Activated CD4-positive, alpha-beta T cell treated with anti-CD3 and anti-CD28 coated beads, Interleukin-2, amount 10 ng/mL, durations not matched to agents 7 days and 5 days (primary cell): ENCODE measurements around the gene ANG. TPM values are rescaled to one million over a fixed set of nuclear protein-coding genes. Genes with fewer than 3 reads are reported as not detected.
"Not testable (repeated sequence)": the region's sequence is repeated elsewhere in the genome, so short reads cannot be mapped to it uniquely, and the experiment has no call there.

ENCODE experiments used
- CTCF ChIA-PET: fragments of 350-600 bp; sonication (Branson Sonifier 250); formaldehyde crosslinking; loops from one replicate; lab custom pipeline; 2021; ENCODE audit warnings: antibody characterized with exemption; lab: Charles Lee
- POLR2A ChIA-PET: fragments of 350-600 bp; sonication (Branson Sonifier 250); formaldehyde crosslinking; loops from one replicate; lab custom pipeline; 2021; ENCODE audit warnings: antibody characterized with exemption; lab: Charles Lee
- DNase-seq: peaks from one replicate; pipeline ENCODE4 v3.0.0-alpha.2; 2020
- H3K27ac Mint-ChIP-seq: one replicate; pipeline ENCODE4 v1.8.0; 2021; ENCODE audit warnings: mild to moderate bottlenecking, moderate library complexity, mixed read lengths
- H3K27me3 Mint-ChIP-seq: one replicate; pipeline ENCODE4 v1.8.0; 2021; ENCODE audit warnings: mixed read lengths
- H3K36me3 Mint-ChIP-seq: one replicate; pipeline ENCODE4 v1.8.0; 2021; ENCODE audit warnings: low read depth, mixed read lengths
- H3K4me1 Mint-ChIP-seq: one replicate; pipeline ENCODE4 v1.8.0; 2021; ENCODE audit warnings: mixed read lengths
- H3K4me3 Mint-ChIP-seq: one replicate; pipeline ENCODE4 v1.8.0; 2021; ENCODE audit warnings: mild to moderate bottlenecking, moderate library complexity, mixed read lengths
- H3K9me3 Mint-ChIP-seq: one replicate; pipeline ENCODE4 v1.8.0; 2021; ENCODE audit warnings: mixed read lengths
- total RNA-seq, 2 experiments: library from RNA; stranded (reverse); gene quantifications; one replicate each; pipeline ENCODE4 v1.2.3, GENCODE V29; 2021

Gene ANG
- total RNA-seq, 2 experiments from 2014 or later, result 0.89 to 1.6 TPM

DNA sequence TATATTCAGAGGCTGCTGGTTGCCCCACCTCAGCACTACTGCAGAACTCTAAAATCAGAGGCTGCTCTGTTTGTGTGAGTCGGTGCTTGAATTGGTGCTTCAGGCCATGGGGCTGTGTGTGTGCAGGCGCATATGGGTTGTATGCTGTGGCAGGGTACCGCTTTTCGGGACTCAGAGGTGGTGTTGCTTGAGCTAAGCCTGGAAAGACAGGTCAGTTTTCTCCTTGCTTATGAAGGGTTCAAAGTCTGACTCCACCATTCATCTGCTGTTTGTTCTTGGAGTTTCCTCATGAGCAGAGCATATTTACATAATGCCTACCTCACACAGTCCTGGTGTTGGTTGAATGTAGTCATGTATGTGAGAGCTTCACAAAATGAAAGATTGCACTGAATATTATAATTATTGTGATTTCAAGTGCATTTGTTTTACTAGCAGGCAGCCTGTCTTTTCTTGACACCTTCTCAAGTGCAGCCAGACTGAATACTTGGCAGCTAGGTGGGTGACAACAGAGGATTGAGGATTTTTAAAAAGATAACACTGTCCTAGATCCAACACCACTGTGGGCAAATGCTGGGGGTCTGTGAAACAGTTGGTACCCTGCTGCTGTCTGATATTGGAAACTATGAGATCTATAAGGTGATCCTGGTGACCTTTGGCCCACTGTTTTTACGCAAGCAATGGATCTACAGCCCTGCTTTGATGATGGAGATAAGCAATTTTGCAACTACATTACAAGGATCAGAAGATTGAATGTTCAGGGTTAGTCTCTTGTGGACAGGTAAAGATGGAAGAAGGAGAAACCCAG is 1.0 kb upstream of the ANG start:
- POLR2A ChIA-PET, result no interaction called here
- Mint-ChIP-seq H3K4me3 (no peak overlapping the region), H3K27me3 (no peaks in the 10 kb centered on the region), H3K36me3 (no peaks in the 10 kb centered on the region), H3K4me1 (peaks cover 32% of the 10 kb centered on the region), H3K27ac (no peak overlapping the region), H3K9me3 (no peaks in the 10 kb centered on the region)
- DNase-seq, result no peak
- CTCF ChIA-PET, result interaction anchor here (1.3 kb wide), 1 partner anchor 30 kb away, joined by 5 read pairs; no protein-coding TSS in a partner anchor

DNA sequence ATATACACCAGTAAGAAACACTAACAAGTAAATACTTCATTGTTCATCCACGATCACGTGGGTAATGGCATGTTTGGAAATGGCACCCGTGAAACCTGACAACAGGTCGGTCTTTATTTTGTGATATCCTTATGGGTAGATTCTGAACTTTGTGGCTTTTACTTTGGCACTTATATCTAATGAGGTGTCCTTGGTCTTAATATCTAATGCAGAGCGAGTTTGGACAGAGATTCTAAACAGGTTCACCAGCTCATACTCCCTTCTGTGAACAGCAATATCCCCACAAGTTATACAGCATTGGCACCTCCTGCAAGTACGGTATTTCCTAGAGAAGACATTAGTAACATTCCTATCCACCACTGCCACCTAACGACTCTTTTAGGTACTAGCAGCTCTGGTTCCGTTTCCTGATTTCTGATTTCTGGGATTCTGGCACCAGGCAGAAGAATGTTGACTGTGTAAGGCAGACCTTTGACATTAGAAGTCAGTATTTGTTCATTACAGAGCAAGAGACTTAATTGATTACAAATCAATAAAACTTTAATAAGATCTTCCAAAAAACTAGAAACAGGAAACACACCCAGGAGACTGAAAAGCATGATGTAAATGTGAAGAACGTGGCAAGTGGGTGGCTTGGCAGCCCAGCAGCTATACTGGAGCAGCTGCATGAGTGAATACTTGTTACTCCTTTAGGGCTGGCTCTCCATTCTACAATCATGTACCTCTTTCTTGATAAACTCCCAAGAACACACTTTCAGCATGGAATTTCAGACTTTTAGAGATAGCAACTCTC is 2.5 kb downstream of the ANG start:
- Mint-ChIP-seq H3K36me3 (no peaks in the 10 kb centered on the region), H3K4me1 (peaks cover 20% of the 10 kb centered on the region), H3K4me3 (no peak overlapping the region), H3K27ac (no peak overlapping the region), H3K27me3 (no peaks in the 10 kb centered on the region), H3K9me3 (no peaks in the 10 kb centered on the region)
- ChIA-PET POLR2A (no interaction called here), CTCF (interaction anchor here (0.6 to 3.0 kb wide), 18 partner anchors 9 to 389 kb away, joined by 3 to 32 read pairs (median 5); no protein-coding TSS in a partner anchor)
- DNase-seq, result peak; percentile 59

DNA sequence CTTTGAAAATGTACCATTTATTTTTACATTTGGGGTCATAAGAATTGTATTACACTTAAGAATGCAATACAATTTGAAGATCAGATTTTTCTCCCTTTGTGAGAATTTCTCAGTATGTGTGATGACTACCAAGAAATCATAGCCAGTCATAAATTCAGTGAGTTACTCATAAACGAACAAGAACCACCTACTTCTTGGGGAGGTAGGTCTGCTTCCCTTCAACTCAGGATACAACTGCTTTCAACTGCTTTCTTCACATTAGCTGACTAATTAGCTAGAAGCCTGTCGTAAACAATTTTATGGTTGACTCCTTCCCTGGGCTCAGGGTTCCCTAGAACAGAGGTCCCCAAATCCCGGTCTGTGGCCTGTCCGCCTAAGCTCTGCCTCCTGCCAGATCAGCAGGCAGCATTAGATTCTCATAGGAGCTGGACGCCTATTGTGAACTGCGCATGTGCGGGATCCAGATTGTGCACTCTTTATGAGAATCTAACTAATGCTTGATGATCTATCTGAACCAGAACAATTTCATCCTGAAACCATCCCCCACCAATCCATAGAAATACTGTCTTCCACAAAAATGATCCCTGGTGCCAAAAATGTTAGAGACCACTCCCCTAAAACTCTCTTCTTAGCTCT is 3.7 kb downstream of the ANG start:
- no peak for DNase-seq
- Mint-ChIP-seq H3K4me3 (no peak overlapping the region), H3K9me3 (no peaks in the 10 kb centered on the region), H3K4me1 (peaks cover 18% of the 10 kb centered on the region), H3K27me3 (no peaks in the 10 kb centered on the region), H3K36me3 (no peaks in the 10 kb centered on the region), H3K27ac (no peak overlapping the region)
- ChIA-PET POLR2A (interaction anchor here (0.6 kb wide), 1 partner anchor 80 kb away, joined by 3 read pairs; no protein-coding TSS in a partner anchor), CTCF (interaction anchor here (1.0 to 3.0 kb wide), 10 partner anchors 10 to 388 kb away, joined by 3 to 32 read pairs (median 4); no protein-coding TSS in a partner anchor)

DNA sequence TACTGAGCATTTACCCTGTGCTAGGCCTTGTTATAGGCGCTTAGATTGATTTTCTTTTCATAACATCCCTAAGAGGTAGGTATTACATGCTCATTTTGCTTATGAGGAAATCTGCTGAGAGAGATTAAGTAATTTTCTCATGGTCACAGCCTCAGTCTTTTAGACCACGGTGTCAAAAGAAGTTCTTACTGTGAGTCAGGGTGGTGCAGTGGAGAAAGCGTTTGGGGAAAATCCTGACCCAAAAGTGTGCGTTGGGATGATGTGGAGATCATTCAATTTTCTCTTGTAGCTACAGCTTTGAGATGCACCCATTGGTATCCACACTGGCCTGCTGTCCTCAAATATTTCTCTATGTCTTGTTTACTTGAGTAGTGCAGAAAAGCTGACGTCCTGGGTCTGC is 8.2 kb downstream of the ANG start:
- H3K9me3 Mint-ChIP-seq, result no peaks in the 10 kb centered on the region
- no peaks in the 10 kb centered on the region for H3K36me3 Mint-ChIP-seq
- ChIA-PET POLR2A (no interaction called here), CTCF (interaction anchor here (0.6 to 1.9 kb wide), 5 partner anchors 13 to 161 kb away, joined by 3 to 8 read pairs (median 7); partner anchors contain the start of gene RNASE4)
- no peak overlapping the region for H3K27ac Mint-ChIP-seq
- no peak for DNase-seq
- H3K27me3 Mint-ChIP-seq, result peaks cover 2% of the 10 kb centered on the region
- peaks cover 6% of the 10 kb centered on the region for H3K4me1 Mint-ChIP-seq
- H3K4me3 Mint-ChIP-seq, result no peak overlapping the region

DNA sequence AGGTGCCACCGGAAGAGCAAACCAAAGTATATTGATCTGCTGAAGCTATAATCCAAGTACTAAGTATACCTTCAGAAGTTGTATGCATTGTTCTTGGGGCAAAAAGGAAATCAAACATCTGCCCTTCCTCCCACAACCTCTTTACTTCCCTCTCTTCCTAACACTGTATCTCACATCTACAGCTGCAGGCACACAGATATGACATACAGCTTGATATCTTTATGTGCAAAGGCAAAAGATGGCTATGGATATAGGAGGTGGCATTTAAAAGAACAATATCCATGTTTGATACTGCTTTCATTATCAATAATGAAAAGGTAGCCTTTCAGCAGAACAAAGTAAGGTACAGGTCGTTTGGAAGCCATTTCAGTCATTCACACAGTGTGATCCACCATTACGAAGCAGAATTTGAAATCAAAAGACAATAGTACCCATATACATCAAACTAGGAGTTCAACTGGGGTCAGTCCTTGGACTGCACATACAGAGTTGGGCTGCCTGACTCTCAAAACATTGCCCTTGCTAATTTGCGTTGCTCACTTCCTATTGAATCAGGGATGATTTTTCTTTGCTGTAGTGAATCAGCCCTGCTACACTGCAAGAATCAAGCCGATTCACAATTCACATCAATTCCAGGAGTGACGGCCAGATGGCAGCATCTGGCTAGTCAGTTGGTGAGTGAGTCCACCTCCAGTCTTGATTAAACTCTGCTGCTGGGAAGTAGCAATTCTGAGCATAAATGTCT is 8.9 kb downstream of the ANG start:
- Mint-ChIP-seq H3K36me3 (no peaks in the 10 kb centered on the region), H3K4me1 (peaks cover 4% of the 10 kb centered on the region)
- peak; percentile 74 for DNase-seq

DNA sequence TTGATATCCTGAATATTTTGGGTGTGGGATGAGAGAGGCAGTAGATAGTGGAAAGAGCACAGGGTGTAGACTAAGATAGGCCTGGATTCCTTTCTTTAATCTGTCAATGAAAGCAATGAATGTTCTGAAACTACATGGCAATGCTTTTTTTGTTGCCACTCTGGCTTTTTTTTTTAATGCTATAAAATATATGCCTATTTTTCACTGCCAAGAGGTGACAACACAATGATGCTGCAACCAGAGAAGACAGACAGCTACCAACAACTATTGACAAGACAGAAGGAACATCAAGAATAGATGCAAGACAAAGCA is 9.4 kb downstream of the ANG start:
- H3K4me1 Mint-ChIP-seq, result peaks cover 3% of the 10 kb centered on the region
- no peak overlapping the region for H3K27ac Mint-ChIP-seq
- CTCF ChIA-PET, result no interaction called here
- peaks cover 2% of the 10 kb centered on the region for H3K27me3 Mint-ChIP-seq
- H3K36me3 Mint-ChIP-seq, result no peaks in the 10 kb centered on the region
- DNase-seq, result no peak
- no peaks in the 10 kb centered on the region for H3K9me3 Mint-ChIP-seq
- POLR2A ChIA-PET, result no interaction called here
- H3K4me3 Mint-ChIP-seq, result no peak overlapping the region

More for the DNA sequence above, 8.9 kb downstream of the ANG start:
- Mint-ChIP-seq H3K9me3 (no peaks in the 10 kb centered on the region), H3K27ac (no peak overlapping the region), H3K27me3 (peaks cover 2% of the 10 kb centered on the region), H3K4me3 (no peak overlapping the region)
- ChIA-PET CTCF (interaction anchor here (0.6 to 1.2 kb wide), 3 partner anchors 13 to 158 kb away, joined by 3 to 8 read pairs (median 7); partner anchors contain the start of gene RNASE4), POLR2A (no interaction called here)

DNA sequence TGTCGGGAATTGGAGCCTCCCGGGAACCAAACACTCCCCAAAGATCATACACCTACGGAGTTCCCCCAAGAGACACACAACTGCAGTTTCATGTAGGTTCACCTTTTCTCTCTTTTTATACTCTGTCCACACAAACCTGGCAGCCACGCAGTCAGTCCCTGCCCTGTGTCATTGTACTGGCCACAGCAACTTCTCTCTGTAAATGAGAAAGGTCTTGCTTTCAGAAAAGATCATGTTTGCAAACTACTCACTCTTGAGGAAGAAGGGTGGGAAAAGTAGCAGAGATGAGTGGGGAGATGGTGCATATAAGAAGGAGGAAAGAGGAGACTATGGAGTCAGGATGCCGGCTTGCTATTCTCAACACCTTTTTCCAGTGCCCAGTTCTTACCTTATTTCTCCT is 10.4 kb downstream of the ANG start:
- ChIA-PET CTCF (interaction anchor here (0.6 kb wide), 1 partner anchor 174 kb away, joined by 3 read pairs; no protein-coding TSS in a partner anchor), POLR2A (no interaction called here)
- H3K9me3 Mint-ChIP-seq, result no peaks in the 10 kb centered on the region
- H3K4me3 Mint-ChIP-seq, result no peak overlapping the region
- peaks cover 3% of the 10 kb centered on the region for H3K4me1 Mint-ChIP-seq
- peaks cover 2% of the 10 kb centered on the region for H3K27me3 Mint-ChIP-seq
- H3K27ac Mint-ChIP-seq, result no peak overlapping the region
- no peak for DNase-seq
- H3K36me3 Mint-ChIP-seq, result no peaks in the 10 kb centered on the region

DNA sequence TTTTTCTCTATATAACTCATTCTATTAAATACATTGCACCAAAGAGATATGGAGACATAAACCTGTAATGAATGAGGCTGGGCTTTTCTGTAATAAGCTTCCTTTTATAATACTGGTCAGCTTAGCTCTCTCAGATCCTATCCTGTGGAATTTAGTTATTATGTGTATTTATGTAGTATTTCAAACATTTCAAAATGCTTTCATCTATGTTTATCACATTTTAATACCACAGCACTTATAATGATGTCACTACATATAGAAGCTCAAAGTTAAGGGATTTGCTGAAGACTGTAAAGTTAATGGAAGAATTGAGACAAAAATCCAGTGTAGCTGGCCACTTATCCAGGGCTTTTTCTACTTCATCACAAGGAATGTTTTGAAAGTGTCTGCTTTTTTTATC is 11.4 kb downstream of the ANG start:
- no peak overlapping the region for H3K4me3 Mint-ChIP-seq
- no peaks in the 10 kb centered on the region for H3K36me3 Mint-ChIP-seq
- peaks cover 3% of the 10 kb centered on the region for H3K4me1 Mint-ChIP-seq
- H3K9me3 Mint-ChIP-seq, result no peaks in the 10 kb centered on the region
- POLR2A ChIA-PET, result no interaction called here
- H3K27ac Mint-ChIP-seq, result no peak overlapping the region
- CTCF ChIA-PET, result interaction anchor here (1.1 to 1.7 kb wide), 2 partner anchors 9 to 157 kb away, joined by 4 read pairs; no protein-coding TSS in a partner anchor
- peaks cover 2% of the 10 kb centered on the region for H3K27me3 Mint-ChIP-seq
- DNase-seq, result no peak

DNA sequence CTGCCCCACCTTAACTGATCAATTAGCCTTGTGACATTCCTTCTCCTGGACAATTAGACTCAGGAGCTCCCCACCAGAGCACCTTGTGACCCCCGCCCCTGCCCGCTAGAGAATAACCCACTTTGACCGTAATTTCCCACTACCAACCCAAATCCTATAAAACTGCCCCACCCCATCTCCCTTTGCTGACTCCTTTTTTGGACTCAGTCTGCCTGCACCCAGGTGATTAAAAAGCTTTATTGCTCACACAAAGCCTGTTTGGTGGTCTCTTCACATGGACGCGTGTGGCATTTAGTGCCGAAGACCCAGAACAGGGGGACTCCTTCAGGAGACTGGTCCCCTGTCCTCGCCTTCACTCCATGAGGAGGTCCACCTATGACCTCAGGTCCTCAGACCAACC is 12.4 kb downstream of the ANG start:
- H3K4me3 Mint-ChIP-seq, POLR2A ChIA-PET, H3K27ac Mint-ChIP-seq, H3K9me3 Mint-ChIP-seq, DNase-seq, H3K4me1 Mint-ChIP-seq, H3K36me3 Mint-ChIP-seq, H3K27me3 Mint-ChIP-seq: not testable (repeated sequence)
- CTCF ChIA-PET, result interaction anchor here (1.7 kb wide), 1 partner anchor 10 kb away, joined by 4 read pairs; no protein-coding TSS in a partner anchor

DNA sequence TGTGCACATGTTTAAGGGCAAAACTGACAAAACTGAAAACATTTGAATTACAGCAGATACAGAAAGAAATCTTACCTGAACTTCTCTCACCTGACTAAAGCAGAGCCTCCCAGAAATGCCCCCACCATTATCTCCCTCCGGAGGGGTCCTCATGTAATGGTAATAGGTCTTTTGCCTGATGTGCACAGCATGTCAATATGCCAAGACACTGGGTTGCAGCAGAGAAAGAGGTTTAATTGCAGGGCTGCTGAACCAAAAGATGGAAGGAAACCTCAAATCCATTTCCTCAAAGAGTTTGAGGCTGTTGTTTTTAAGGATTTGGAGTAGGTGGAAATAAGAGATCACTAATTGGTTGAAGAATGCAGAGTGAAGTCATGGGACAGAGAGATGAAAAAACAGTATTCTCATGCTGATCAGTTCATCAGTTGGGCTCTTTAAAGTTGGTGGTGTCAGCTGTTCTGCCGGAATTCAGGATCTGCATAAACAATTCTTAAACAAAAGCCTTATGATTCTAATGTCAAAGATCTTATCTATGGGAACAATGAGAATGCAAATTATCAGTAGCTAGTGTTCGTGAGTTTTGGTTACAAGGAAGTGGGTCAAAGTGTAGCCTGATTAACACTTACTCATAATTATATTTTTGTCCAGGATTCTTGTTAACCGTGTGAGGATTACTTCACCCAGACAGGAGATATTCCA is 18.2 kb downstream of the ANG start:
- CTCF ChIA-PET, result no interaction called here
- no peak overlapping the region for H3K4me3 Mint-ChIP-seq
- no peaks in the 10 kb centered on the region for H3K4me1 Mint-ChIP-seq
- H3K9me3 Mint-ChIP-seq, result no peaks in the 10 kb centered on the region
- H3K27ac Mint-ChIP-seq, result no peak overlapping the region
- DNase-seq, result no peak
- POLR2A ChIA-PET, result no interaction called here
- H3K36me3 Mint-ChIP-seq, result no peaks in the 10 kb centered on the region
- H3K27me3 Mint-ChIP-seq, result peaks cover 2% of the 10 kb centered on the region

DNA sequence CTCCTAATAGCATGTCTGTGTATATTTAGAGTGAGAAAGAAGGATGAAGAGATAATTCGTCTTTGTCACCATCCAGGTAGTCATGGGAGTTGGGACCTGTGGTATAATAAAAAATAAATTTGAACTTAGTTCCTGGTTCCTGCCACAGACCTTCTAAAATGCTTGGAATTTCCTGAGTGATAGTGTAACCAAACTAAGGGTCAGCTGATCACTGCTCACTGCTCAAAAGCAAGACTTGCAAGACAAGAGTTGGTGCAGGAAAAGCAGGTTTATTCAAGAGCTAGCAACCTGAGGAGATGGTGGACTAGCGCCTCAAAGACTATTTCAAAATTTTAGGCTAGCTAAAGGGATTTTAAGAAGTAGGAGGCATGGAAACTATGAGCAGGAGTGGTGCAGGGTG is 19.1 kb downstream of the ANG start:
- CTCF ChIA-PET, result no interaction called here
- H3K27ac Mint-ChIP-seq, result no peak overlapping the region

More for the DNA sequence above, 19.1 kb downstream of the ANG start:
- DNase-seq, result no peak
- no peak overlapping the region for H3K4me3 Mint-ChIP-seq
- POLR2A ChIA-PET, result no interaction called here
- no peaks in the 10 kb centered on the region for H3K36me3 Mint-ChIP-seq
- H3K9me3 Mint-ChIP-seq, result no peaks in the 10 kb centered on the region
- H3K27me3 Mint-ChIP-seq, result peaks cover 2% of the 10 kb centered on the region
- H3K4me1 Mint-ChIP-seq, result no peaks in the 10 kb centered on the region
